GM21423 (cell line): ENCODE measurements around the gene CFAP65.

ENCODE experiments used
- ATAC-seq: cut with Tn5 transposase; IDR thresholded peaks from one replicate; pipeline ENCODE4 v1.9.1; 2021; ENCODE audit warnings: mild to moderate bottlenecking, moderate library complexity; ENCODE audit not compliant: unreplicated experiment

Gene CFAP65

GRCh38 chr2:219032051-219032745 is 9.1 kb downstream of the CFAP65 start:
- no peak for ATAC-seq

- ATAC-seq: no peak
Measured at GRCh38 chr2:219031005-219031738, 10.1 kb downstream of the CFAP65 start.

- ATAC-seq: no peak
Measured at GRCh38 chr2:219030177-219030940, 11.0 kb downstream of the CFAP65 start.

GRCh38 chr2:219029829-219030165 is 11.5 kb downstream of the CFAP65 start:
- ATAC-seq: peak; percentile 69

GRCh38 chr2:219028996-219029828 is 12.1 kb downstream of the CFAP65 start:
- no peak for ATAC-seq

- ATAC-seq: no peak
Measured at GRCh38 chr2:219028141-219028540, 13.2 kb downstream of the CFAP65 start.

- no peak for ATAC-seq
Measured at GRCh38 chr2:219027511-219028055, 13.7 kb downstream of the CFAP65 start.

GRCh38 chr2:219026946-219027345 is 14.4 kb downstream of the CFAP65 start:
- ATAC-seq: no peak

GRCh38 chr2:219025637-219026585 is 15.4 kb downstream of the CFAP65 start:
- no peak for ATAC-seq

GRCh38 chr2:219024059-219024458 is 17.3 kb downstream of the CFAP65 start:
- ATAC-seq: no peak

- ATAC-seq: no peak
Measured at GRCh38 chr2:219023045-219023605, 18.2 kb downstream of the CFAP65 start.

GRCh38 chr2:219022616-219023015 is 18.7 kb downstream of the CFAP65 start:
- no peak for ATAC-seq

- ATAC-seq: no peak
Measured at GRCh38 chr2:219022041-219022440, 19.3 kb downstream of the CFAP65 start.

GRCh38 chr2:219021591-219021990 is 19.7 kb downstream of the CFAP65 start:
- no peak for ATAC-seq

GRCh38 chr2:219020604-219021365 is 20.5 kb downstream of the CFAP65 start:
- ATAC-seq: no peak

GRCh38 chr2:219019436-219019835 is 21.9 kb downstream of the CFAP65 start:
- no peak for ATAC-seq

GRCh38 chr2:219018726-219019125 is 22.6 kb downstream of the CFAP65 start:
- no peak for ATAC-seq

GRCh38 chr2:219018286-219018685 is 23.0 kb downstream of the CFAP65 start:
- ATAC-seq: no peak
